Stomach (tissue), 4 donors: ENCODE data around the gene IFI27L1.

Source experiments
- CTCF ChIP-seq, 7 experiments: fragments of 450-650 bp in 4 of 7; fragments of 200-600 bp in 3 of 7; sonication (generic) in 3 of 7; IDR thresholded peaks; one replicate each; pipeline ENCODE4 v1.5.1; 2016 to 2019; ENCODE audit warnings: antibody characterized with exemption in 7 of 7, control low read depth in 2 of 7, mild to moderate bottlenecking in 1 of 7
- POLR2A ChIP-seq, 4 donors: fragments of 450-650 bp; IDR thresholded peaks; one replicate each; pipeline ENCODE4 v1.6.1; 2016; ENCODE audit warnings: antibody characterized with exemption in 4 of 4, control low read depth in 2 of 4, mild to moderate bottlenecking in 1 of 4, moderate library complexity in 1 of 4

- TF ChIP-seq CTCF (IDR thresholded peaks at IDR 0.05) (no peak), POLR2A (IDR thresholded peaks at IDR 0.05) (no peak)
Observed at GRCh38 chr14:94054401-94054800, 26.7 kb upstream of the IFI27L1 start.
